HG03378 (cell line): ENCODE results near the gene SHLD1.
"Not testable (repeated sequence)": the region's sequence is repeated elsewhere in the genome, so short reads cannot be mapped to it uniquely, and the experiment has no call there.

Source experiments
- ATAC-seq: cut with Tn5 transposase; IDR thresholded peaks from one replicate; pipeline ENCODE4 v1.9.1; 2021; ENCODE audit warnings: mild to moderate bottlenecking, moderate library complexity; ENCODE audit not compliant: unreplicated experiment

SHLD1 gene, protein sequence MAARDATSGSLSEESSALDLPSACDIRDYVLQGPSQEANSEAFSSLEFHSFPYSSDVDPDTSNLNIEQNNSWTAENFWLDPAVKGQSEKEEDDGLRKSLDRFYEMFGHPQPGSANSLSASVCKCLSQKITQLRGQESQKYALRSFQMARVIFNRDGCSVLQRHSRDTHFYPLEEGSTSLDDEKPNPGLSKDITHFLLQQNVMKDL

DNA sequence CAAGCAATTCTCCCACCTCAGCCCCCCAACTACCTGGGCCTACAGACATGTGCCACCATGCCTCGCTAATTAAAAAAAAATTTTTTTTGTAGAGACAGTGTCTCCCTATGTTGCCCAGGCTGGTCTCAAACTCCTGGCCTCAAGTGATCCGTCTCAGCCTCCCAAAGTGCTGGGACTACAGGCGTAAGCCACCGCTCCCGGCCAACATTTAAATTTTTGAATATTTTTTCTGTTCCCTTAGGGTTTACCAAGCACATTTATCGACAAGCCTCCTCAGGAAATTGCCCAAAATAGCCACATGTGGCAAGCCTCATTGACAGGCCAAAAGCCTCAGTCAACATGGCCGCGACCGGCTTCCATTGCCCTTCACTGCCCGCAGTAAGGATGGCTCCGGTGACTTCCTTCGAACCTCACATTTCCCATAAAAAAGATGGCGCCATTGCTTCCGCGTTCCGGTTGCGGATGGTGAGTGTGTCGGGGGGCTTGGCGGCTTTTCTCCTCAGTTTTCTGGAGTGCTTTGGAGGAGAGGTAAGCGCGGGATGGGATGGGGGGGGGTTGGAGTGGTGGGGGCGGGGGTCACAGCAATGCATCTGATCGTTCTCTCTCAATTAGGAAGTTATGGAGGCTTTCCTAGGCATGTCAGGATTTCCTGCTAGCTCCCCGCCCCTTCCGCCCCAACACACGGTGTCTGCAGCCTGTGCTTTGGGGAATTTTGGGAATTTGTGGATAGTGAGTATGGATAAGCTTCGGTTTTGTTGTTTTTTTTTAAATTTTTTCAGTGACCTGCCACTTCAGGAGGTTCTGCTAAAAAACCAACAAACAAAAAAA is at the start of gene SHLD1:
TSS of gene SHLD1 (plus strand) at position 450 of the 828 bp plus-strand sequence. CDS start 22,465 bp downstream, outside the sequence.
- ATAC-seq, result peak; percentile 68

DNA sequence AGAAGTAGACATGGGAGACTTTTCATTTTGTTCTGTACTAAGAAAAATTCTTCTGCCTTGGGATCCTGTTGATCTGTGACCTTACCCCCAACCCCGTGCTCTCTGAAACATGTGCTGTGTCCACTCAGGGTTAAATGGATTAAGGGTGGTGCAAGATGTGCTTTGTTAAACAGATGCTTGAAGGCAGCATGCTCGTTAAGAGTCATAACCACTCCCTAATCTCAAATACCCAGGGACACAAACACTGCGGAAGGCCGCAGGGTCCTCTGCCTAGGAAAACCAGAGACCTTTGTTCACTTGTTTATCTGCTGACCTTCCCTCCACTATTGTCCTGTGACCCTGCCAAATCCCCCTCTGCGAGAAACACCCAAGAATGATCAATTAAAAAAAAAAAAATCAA is 47.9 kb upstream of the SHLD1 start:
- not testable (repeated sequence) for ATAC-seq

GRCh38 chr20:5703681-5704101 is 46.5 kb upstream of the SHLD1 start:
- no peak for ATAC-seq

GRCh38 chr20:5705827-5706226 is 44.4 kb upstream of the SHLD1 start:
- no peak for ATAC-seq

GRCh38 chr20:5706797-5707196 is 43.4 kb upstream of the SHLD1 start:
- no peak for ATAC-seq

GRCh38 chr20:5710551-5710950 is 39.6 kb upstream of the SHLD1 start:
- no peak for ATAC-seq

GRCh38 chr20:5714261-5715041 is 35.8 kb upstream of the SHLD1 start:
- no peak for ATAC-seq

- no peak for ATAC-seq
These were observed 34.9 kb upstream of the SHLD1 start for GRCh38 chr20:5715071-5715841.

DNA sequence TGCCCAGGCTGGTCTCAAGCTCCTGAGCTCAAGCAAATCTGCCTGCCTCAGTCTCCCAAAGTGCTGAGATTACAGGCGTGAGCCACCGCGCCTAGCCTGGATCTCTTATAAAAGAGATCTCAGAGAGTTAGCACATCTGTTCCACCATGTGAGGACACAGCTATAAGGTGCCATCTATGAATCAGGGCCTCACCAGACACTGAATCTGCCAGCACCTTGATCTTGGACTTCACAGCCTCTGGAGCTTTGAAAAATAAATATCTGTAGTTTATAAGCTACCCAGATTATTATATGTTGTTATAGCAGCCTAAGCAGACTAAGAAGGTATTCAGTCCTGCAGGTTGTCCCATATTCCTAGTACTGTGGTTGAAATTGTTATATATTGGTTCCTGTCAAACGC is 33.2 kb upstream of the SHLD1 start:
- ATAC-seq, result no peak

DNA sequence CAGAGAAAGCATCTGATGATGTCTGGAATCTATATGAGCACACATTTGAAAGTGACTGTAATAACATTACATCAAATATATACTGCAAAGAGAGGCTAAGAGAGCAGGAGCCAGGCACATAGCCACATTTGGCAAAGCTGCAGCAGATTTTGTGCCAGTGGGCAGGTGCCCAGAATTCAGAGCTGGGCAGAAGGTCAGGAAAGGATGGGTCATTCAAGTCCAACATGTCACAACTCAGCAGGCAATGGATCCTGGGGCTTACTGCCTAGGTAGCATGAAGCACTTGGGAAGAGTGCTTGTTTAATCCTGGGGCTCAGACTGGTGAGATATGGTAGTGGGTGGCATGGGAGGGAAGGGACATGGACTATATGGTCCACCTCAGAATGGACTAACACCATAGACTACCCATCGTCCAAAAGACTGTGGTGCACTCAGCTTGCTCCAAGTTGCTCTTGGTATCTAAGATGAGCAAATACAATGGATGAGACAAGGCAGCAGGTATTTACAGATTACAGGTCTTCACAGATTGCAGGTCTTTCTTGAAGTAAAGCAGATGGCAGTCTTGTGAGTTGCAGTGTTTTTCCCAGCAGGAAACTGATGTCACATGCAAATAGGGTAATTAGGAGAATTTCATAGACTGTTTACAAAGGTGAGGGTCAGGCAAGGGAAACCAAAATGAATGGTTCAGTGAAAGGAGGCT is 31.2 kb upstream of the SHLD1 start:
- no peak for ATAC-seq

- no peak for ATAC-seq
These were observed 30.3 kb upstream of the SHLD1 start for GRCh38 chr20:5719861-5720403.

DNA sequence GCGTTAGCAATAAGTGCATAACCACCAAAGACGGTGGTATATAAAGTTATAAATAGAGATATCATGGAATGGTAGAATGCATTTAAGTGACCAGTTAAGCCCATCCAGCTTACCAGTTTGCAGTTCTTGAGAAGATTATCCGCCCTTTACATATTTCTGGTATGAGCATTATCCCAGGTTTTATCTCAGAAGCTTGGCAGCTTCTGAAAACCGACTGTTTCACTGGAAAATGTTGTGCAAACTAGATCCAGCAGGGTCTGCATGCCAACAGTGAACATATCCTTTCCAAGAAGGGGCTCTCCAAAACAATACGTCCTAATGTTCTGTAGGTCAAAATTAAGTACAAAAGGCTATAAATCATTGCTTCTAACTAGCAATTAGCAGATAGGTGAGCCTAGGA is 29.5 kb upstream of the SHLD1 start:
- no peak for ATAC-seq

DNA sequence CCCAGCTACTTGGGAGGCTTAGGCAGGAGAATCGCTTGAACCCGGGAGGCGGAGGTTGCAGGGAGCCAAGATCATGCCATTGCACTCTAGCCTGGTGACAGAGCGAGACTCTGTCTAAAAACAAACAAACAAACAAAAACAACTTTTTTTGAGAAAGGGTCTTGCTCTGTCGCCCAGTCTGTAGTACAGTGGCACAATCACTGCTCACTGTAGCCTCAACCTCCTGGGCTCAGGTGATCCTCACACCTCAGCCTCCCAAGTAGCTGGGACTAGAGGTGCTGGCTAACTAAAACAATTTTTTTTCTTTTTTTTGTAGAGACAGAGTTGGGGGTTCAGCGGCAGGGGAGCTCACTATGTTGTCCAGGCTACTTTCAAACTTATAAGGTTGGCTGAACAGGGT is 28.8 kb upstream of the SHLD1 start:
- not testable (repeated sequence) for ATAC-seq

- no peak for ATAC-seq
These were observed 27.3 kb upstream of the SHLD1 start for GRCh38 chr20:5722927-5723326.

DNA sequence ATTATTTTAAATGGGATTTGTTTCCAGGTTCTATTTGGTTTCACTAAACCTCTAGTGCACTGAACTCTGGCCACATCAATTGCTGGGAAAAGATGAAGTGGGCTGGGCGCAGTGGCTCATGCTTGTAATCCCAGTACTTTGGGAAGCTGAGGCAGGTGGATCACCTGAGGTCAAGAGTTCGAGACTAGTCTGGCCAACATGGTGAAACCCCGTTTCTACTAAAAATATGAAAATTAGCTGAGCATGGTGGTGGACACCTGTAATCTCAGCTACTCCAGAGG is 25.1 kb upstream of the SHLD1 start:
- not testable (repeated sequence) for ATAC-seq

DNA sequence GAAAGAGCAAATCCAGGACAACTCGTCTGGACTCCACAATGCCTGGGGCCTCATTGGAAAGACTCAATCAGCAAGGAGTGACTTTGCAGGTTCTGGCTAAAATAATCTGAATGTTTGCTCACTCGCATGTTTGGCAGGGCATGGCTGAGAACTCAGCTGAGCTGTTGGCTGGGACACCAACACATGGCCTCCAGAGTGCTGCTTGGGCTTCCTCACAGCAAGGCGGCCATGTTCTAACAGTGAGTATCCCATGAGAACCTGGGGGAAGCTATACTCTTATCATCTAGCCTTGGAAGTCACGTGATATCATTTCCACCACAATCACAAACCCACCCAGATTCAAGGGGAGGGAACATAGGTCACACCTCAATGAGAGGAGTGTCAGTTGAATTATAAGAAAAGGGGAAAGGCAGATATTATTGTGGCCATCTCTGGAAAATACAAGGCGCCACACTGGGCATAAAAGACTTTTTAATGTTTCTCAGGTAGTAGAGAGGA is 23.1 kb upstream of the SHLD1 start:
- no peak for ATAC-seq

- ATAC-seq, result no peak
These were observed 20.9 kb upstream of the SHLD1 start for GRCh38 chr20:5729348-5729747.

DNA sequence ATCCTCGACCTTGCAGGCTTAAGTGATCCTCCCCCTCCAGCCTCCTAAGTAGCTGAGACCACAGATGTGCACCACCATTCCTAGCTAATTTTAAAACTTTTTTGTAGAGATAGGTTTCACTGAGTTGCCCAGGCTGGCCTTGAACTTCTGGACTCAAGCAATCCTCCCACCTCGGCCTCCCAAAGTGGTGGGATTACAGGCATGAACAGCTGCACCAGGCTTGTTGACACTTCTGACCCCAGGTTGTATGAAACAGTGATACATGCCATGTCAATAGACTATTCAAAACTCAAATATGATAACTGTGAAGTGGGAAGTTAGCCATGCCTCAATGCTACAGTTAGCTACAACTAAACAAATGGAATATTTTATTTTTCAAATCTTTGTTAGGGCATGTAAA is 20.1 kb upstream of the SHLD1 start:
- no peak for ATAC-seq

DNA sequence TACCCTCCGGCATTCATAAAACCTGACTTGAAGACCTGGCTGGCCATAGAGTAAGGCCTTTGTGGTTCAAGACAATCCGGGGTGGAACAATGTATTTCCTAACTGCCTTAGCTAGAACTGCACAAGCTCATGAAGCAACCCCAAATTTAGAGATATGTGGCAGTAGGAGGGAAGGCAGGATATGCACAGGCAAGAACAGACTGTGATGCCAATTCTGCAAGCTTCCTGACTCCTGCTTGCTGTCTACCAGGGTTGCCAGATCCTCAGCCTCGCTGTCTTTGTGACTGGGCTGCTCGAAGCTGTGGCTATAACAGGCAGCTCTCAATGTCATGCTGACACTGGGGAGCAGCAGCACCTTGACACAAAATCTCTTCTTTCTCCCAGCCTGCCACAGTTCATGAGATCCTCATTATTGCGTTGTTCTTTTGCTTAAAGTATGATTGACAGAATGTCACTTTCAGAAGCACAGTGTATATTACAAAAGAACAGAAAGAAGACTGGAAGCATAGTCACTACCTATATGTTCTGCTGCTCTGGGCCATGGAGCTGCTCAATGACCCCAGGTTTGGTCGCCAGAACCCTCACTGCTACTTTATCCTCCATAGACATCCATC is 18.3 kb upstream of the SHLD1 start:
- no peak for ATAC-seq

- no peak for ATAC-seq
These were observed 15.6 kb upstream of the SHLD1 start for GRCh38 chr20:5734602-5735001.
